PFSK-1 (cell line): ENCODE results near the gene SSR2.

ENCODE experiments used
- FOXP2 ChIP-seq: optimal IDR thresholded peaks from 2 replicates; pipeline ENCODE3; 2011; ENCODE audit warnings: borderline replicate concordance, control low read depth, inconsistent platforms; ENCODE audit not compliant: insufficient read depth; ENCODE audit errors: extremely low read length, extremely low read depth
- POLR2AphosphoS5 ChIP-seq: IDR thresholded peaks from 2 replicates; pipeline ENCODE4 v1.6.1; 2012; ENCODE audit warnings: low read depth, mild to moderate bottlenecking, control low read depth, low read length, moderate library complexity
- REST ChIP-seq, 2 experiments: IDR thresholded peaks; 2 replicates each; pipeline versions ENCODE4 v1.6.1 to v1.8.0; 2011 to 2012; ENCODE audit warnings: low read depth in 2 of 2, low read length in 2 of 2, control low read depth in 1 of 2, inconsistent platforms in 1 of 2, mild to moderate bottlenecking in 1 of 2, moderate library complexity in 1 of 2; ENCODE audit not compliant: insufficient read depth in 1 of 2
- SIN3A ChIP-seq: IDR thresholded peaks from 2 replicates; pipeline ENCODE4 v1.6.1; 2012; ENCODE audit warnings: mild to moderate bottlenecking, low read length, moderate library complexity, borderline replicate concordance; ENCODE audit not compliant: insufficient read depth
- TAF1 ChIP-seq: IDR thresholded peaks from 2 replicates; pipeline ENCODE4 v1.6.1; 2012; ENCODE audit warnings: low read length, control low read depth, borderline replicate concordance; ENCODE audit not compliant: insufficient read depth

The SSR2 gene

GRCh38 chr1:155966135-155966534, 54.6 kb downstream of the SSR2 start:
- TF ChIP-seq FOXP2 (no peak), POLR2AphosphoS5 (no peak), TAF1 (no peak), REST (IDR thresholded peaks at IDR 0.05; ENCODE audit: insufficient read depth in 1 of 2, low read depth in 2 of 2, low read length in 2 of 2) (no peak), SIN3A (no peak)

GRCh38 chr1:155964193-155964592, 56.6 kb downstream of the SSR2 start:
- TF ChIP-seq REST (IDR thresholded peaks at IDR 0.05; ENCODE audit: insufficient read depth in 1 of 2, low read depth in 2 of 2, low read length in 2 of 2): no peak
- no peak for TF ChIP-seq TAF1
- TF ChIP-seq FOXP2: no peak
- TF ChIP-seq POLR2AphosphoS5: no peak
- no peak for TF ChIP-seq SIN3A

DNA sequence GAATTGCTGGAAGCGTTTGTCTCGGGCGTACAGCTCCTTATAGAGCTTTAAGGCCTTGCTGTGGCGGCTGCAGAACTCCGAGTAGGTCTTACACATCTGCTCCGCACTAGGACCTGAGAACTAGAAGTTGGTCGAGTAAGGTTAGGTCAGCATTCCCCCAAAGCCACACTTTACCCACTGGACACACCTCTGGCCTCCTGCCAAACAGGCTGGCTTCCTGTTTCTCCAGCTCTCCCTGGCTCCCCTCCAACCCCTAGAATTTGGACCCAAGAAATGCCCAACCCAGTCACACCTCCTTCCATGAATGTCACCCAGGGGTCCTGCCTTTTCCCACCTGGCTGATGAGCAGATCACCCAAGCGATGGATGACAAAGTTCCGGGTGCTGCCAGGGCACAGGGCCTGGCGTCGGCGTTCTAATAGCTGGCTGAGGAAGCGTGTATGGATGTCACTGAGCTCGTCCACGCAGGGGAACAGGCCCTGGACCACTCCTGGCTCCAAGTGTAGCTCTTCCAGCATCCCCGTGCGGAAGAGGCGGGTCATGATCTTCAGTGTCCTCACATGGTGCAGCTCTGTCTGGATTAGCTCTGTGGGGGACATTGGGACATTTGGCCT, 58.0 kb downstream of the SSR2 start:
- TF ChIP-seq TAF1 (no peak), REST (IDR thresholded peaks at IDR 0.05; ENCODE audit: insufficient read depth in 1 of 2, low read depth in 2 of 2, low read length in 2 of 2) (no peak), SIN3A (no peak), POLR2AphosphoS5 (no peak), FOXP2 (no peak)

DNA sequence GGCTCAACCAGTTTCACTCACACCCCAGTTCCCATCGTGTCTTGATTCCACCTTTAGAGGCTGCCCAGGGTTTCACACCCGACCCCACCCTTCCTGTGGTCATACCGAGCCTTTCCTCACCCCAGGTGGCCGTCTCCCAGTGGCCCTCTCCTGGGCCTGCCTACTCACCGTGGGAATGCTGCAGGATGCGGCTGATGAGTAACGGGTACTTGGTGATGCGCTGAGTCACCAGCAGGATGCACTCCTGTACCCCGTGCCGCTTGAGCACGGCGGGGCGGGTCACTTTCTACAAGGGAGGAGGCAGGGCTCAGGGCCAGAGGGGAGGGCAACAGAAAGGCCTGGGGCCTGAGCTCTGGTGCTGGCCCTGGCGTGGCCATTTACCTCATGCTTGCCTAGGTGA, 58.8 kb downstream of the SSR2 start:
- TF ChIP-seq POLR2AphosphoS5: no peak
- TF ChIP-seq TAF1: no peak
- no peak for TF ChIP-seq FOXP2
- no peak for TF ChIP-seq REST (IDR thresholded peaks at IDR 0.05; ENCODE audit: insufficient read depth in 1 of 2, low read depth in 2 of 2, low read length in 2 of 2)
- TF ChIP-seq SIN3A: no peak
